Measurements from ENCODE around the gene ZNF761. TPM values are rescaled to one million over a fixed set of nuclear protein-coding genes. Genes with fewer than 3 reads are reported as not detected.
"Not testable (repeated sequence)": the region's sequence is repeated elsewhere in the genome, so short reads cannot be mapped to it uniquely, and the experiment has no call there.

Gene ZNF761
- total and polyA plus RNA-seq, 2 donors: 8.5 to 29.4 TPM

DNA sequence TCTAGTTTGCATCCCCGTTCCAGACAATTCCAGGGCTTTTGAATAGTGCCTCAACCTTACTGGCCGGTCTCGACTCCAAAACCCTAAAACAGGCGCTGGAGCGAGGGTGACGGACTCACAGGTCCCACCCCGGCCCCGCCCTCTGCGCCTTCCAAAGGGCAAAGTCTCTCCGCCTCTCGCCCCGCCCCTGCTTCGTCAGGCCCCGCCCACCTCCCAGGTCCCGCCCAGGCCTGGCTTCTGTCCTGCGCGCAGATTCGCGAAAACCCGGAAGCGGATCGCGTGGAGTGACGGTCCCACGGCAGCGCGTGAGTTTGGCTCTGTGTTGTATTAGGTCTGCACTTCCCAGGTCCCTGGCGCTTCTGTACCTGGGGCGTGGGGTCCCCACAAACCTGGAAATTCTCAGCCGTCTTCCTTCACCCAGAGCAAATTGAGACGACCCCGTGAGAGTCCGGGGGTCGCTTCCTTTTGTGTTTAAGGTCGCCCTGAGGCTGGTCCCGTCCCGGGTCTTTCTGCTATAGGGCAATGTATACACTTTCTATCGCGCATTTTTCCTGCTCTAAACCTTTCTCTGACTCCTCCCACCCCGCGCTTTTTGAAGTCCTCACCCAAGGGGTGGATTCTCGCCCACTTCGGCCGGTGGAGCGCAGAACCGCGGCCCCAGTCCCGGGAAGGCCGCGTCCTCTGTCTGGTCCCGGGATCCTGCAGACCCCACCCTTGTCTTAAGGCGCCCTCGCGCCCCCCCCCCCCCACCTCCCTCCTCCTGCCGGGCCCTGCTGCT lies 35.9 kb downstream of the ZNF761 start, which contains the start of gene ZNF813:
Gene ZNF813 (plus strand): TSS at position 249 of the 778 bp plus-strand sequence. CDS start 16,090 bp downstream, outside the sequence.
- DNase-seq (ENCODE audit: extremely low spot score): peak; percentile 72
- peak within 1 kb of the TSS; percentile 56 for H3K27ac ChIP-seq (ENCODE audit: low read depth)
- WGBS: under 1% methylated on average over 55 of the region's 55 CpGs

DNA sequence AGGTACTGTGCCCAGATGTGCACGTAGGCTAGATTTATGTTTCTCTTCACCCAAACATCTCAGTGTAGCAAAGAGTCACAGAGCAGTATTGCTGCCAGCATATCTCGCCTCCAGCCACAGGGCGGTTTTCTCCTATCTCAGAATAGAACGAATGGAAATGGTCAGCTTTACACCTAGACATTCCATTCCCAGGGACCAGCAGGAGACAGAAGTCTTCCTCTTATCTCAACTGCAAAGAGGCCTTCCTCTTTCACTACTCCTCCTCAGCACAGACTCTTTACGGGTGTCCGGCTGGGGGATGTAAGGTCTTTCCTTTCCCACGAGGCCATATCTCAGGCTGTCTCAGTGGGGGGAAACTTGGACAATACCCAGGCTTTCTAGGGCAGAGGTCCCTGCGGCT lies 36.8 kb downstream of the ZNF761 start:
- 22% methylated on average over 8 of the region's 8 CpGs for WGBS

More for the DNA sequence above, 35.9 kb downstream of the ZNF761 start, which contains the start of gene ZNF813:
- peak within 1 kb of the TSS; percentile 64 for H3K4me3 ChIP-seq (ENCODE audit: low read depth, low read length)
- H3K36me3 ChIP-seq (ENCODE audit: insufficient read depth): no peaks in the 10 kb centered on the region
- H3K4me1 ChIP-seq (ENCODE audit: insufficient read depth): no peaks in the 10 kb centered on the region

DNA sequence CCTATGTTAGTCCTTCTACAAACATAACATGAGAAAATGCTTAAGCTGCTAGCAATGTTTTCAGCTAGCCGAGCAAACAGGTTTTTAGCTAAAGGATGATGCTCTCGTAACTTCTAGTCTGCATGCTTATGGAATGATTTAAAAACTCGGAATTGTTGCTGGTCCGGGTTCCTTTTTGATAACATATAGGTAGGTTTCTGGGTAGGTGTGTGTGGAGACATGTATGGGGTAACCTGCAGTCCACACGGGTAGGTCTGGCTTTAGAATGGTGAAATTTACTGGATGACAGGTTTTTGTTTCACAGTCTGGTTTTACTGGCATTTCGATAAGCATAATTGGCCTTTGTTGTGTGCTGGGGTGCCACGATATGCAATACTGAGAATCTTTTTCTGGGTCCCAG lies 40.1 kb downstream of the ZNF761 start:
- 95% methylated on average over 7 of the region's 7 CpGs for WGBS
- Histone ChIP-seq H3K4me1 (ENCODE audit: insufficient read depth) (no peaks in the 10 kb centered on the region), H3K4me3 (ENCODE audit: low read depth, low read length) (no peak overlapping the region), H3K27ac (ENCODE audit: low read depth) (no peak overlapping the region), H3K36me3 (ENCODE audit: insufficient read depth) (no peaks in the 10 kb centered on the region)
- no peak for DNase-seq (ENCODE audit: extremely low spot score)

More for the DNA sequence above, 36.8 kb downstream of the ZNF761 start:
- not testable (repeated sequence) for DNase-seq (ENCODE audit: extremely low spot score); H3K36me3 ChIP-seq (ENCODE audit: insufficient read depth); H3K27ac ChIP-seq (ENCODE audit: low read depth); H3K4me1 ChIP-seq (ENCODE audit: insufficient read depth)
- peak overlapping the region; percentile 64 for H3K4me3 ChIP-seq (ENCODE audit: low read depth, low read length)

DNA sequence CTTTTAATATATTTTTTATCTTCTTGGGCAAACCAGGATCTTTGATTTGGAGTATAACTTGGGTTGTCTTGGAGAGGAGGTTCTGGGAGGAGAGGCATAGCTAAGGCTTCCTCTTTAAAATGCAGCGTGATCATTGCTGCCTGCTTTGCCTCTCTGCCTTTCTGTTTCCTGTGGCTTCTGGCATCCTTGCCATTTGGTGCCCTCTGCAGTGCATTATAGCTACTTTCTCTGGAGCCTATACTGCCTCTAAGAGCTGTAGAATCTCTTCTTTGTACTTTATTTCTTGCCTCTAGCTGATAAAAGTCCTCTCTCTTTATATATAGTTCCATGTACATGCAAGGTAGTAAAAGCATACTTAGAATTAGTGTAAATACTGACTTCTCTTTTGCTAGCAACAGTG lies 43.0 kb downstream of the ZNF761 start:
- not testable (repeated sequence) for DNase-seq (ENCODE audit: extremely low spot score); H3K4me3 ChIP-seq (ENCODE audit: low read depth, low read length); H3K27ac ChIP-seq (ENCODE audit: low read depth); H3K36me3 ChIP-seq (ENCODE audit: insufficient read depth); H3K4me1 ChIP-seq (ENCODE audit: insufficient read depth)
- WGBS: 66% methylated on average over 1 of the region's 1 CpG

DNA sequence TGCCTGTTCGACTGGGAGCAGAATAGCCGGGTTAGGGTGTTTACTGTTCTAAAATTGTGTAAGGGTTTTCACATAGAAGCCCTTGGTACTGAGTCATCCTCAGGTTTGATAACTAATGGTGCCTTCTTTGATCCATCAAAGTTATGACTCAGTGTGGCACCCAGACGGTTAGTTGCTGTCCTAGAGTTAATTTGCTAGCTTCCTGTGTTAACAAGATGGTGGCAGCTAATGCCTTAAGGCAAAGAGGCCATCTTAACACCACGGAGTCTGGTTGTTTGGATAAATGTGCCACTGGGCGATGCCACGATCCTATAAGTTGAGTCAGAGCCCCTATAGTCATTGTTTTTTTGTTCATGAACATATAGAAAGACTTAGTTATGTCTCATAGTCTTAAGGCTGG lies 43.7 kb downstream of the ZNF761 start:
- H3K36me3 ChIP-seq (ENCODE audit: insufficient read depth); DNase-seq (ENCODE audit: extremely low spot score); H3K4me3 ChIP-seq (ENCODE audit: low read depth, low read length); H3K4me1 ChIP-seq (ENCODE audit: insufficient read depth); H3K27ac ChIP-seq (ENCODE audit: low read depth): not testable (repeated sequence)
- 82% methylated on average over 6 of the region's 6 CpGs for WGBS

DNA sequence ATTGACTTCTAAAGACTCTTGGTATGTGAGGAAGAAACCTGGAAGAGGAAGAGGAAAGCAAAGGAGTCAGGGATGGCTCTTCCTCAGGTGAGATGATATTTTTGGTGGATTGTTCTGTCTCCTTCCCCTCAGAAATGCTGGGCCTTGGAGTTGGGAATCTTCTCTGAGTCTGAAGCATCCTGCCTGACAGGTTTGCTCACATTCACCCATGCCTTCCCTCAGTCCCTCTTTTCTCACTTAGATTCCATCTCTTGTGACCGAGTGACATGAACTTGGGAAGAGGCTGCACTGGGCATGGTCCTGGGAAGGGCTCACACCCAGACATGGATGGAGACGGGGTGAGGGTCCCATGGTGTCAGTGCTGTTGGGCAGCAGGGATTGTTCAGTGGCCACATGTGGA lies 52.0 kb downstream of the ZNF761 start:
- DNase-seq (ENCODE audit: extremely low spot score); H3K4me1 ChIP-seq (ENCODE audit: insufficient read depth); H3K27ac ChIP-seq (ENCODE audit: low read depth); H3K4me3 ChIP-seq (ENCODE audit: low read depth, low read length): not testable (repeated sequence)
- WGBS: 92% methylated on average over 2 of the region's 2 CpGs
- H3K36me3 ChIP-seq (ENCODE audit: insufficient read depth): peaks cover 10% of the 10 kb centered on the region

DNA sequence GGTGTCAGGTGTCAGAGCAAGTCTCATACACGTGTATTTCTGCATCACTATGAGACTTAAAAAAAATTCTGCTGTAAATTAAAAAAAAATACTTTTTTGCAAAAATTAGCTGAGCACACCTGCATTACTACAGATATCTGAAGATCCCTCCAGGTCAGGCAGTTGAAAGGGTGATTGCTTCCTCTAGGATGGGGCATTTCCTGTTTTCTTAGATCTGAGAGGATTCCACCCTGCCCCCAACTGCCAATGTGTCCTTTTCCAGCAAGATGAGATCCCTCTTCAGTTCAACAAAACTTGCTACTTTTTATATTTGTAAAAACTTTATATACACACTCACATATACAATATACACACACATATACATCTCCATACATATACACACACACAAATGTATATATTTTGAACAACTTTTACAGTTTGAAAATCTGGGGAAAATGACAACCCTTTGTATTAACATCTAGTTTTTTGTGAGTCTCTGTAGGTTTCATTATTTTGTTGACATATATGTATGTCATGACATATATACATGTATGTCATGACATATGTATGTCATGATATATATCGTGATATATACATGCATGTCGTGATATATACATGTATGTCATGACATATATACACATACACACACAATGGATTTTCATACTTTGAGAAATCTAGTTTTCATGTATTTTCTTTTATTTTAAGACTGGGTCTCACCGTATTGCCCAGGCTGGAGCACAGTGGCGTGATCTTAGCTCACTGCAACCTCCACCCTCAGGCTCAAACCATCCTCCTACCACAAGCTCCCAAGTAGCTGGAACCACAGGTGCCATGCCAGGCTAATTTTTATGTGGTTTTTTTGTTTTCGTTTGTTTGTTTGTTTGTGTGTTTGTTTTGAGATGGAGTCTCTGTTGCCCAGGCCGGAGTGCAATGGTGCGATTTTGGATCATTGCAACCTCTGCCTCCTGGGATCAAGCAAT lies 53.5 kb downstream of the ZNF761 start:
- Histone ChIP-seq H3K4me3 (ENCODE audit: low read depth, low read length) (no peak overlapping the region), H3K27ac (ENCODE audit: low read depth) (no peak overlapping the region), H3K36me3 (ENCODE audit: insufficient read depth) (peaks cover 4% of the 10 kb centered on the region), H3K4me1 (ENCODE audit: insufficient read depth) (no peaks in the 10 kb centered on the region)
- WGBS: 84% methylated on average over 8 of the region's 8 CpGs
- DNase-seq (ENCODE audit: extremely low spot score): no peak

DNA sequence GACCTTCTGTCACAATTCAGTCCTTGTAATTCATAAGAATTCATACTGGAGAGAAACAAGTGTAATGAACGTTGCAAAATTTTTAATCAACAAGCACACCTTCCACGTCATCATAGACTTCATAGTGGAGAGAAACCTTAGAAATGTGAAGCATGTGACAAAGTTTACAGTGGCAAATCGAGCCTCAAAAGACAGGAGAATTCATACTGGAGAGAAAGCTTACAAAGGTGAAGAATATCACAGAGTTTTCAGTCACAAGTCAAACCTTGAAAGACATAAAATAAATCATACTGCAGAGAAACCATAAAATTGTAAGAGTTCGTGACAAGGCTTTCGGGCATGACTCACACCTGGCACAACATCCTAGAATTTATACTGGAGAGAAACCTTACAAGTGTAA lies 60.4 kb downstream of the ZNF761 start:
- no peak overlapping the region for H3K4me3 ChIP-seq (ENCODE audit: low read depth, low read length)
- H3K4me1 ChIP-seq (ENCODE audit: insufficient read depth): no peaks in the 10 kb centered on the region
- no peak overlapping the region for H3K27ac ChIP-seq (ENCODE audit: low read depth)
- no peak for DNase-seq (ENCODE audit: extremely low spot score)
- whole genome bisulfite sequencing: 96% methylated on average over 5 of the region's 5 CpGs
- H3K36me3 ChIP-seq (ENCODE audit: insufficient read depth): peaks cover 5% of the 10 kb centered on the region

DNA sequence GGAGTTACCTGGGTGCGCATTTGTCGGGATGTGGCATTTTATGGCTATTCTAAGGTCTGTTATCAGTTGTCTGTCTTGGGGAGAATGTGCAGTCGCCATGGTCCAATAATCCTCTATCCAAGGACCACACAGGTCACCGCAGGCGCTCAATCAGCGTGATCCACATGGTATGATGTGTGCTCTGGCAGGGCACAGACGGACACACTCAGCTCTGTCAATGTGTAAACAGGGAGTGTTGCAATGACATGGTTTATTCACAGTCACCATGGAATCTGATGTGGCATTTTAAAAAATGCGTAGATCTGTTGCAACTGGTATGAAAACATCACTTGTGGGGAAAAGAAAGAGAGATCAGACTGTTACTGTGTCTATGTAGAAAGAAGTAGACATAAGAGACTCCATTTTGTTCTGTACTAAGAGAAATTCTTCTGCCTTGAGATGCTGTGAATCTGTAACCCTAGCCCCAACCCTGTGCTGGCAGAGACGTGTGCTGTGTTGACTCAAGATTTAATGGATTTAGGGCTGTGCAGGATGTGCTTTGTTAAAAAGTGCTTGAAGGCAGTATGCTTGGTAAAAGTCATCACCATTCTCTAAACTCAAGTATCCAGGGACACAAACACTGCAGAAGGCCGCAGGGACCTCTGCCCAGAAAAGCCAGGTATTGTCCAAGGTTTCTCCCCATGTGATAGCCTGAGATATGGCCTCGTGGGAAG lies 65.7 kb downstream of the ZNF761 start:
- H3K36me3 ChIP-seq (ENCODE audit: insufficient read depth); H3K4me3 ChIP-seq (ENCODE audit: low read depth, low read length); H3K27ac ChIP-seq (ENCODE audit: low read depth); H3K4me1 ChIP-seq (ENCODE audit: insufficient read depth); DNase-seq (ENCODE audit: extremely low spot score): not testable (repeated sequence)
- WGBS: 28% methylated on average over 11 of the region's 11 CpGs

DNA sequence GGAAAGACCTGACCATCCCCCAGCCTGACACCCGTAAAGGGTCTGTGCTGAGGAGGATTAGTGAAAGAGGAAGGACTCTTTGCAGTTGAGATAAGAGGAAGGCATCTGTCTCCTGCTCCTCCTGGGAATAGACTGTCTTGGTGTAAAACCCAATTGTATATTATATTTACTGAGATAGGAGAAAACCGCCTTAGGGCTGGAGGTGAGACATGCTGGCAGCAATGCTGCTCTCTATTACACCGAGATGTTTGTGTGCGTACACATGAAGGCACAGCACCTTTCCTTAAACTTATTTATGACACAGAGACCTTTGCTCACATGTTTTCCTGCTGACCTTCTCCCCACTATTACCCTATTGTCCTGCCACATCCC lies 66.2 kb downstream of the ZNF761 start:
- WGBS: 39% methylated on average over 4 of the region's 4 CpGs
- not testable (repeated sequence) for H3K36me3 ChIP-seq (ENCODE audit: insufficient read depth); H3K4me3 ChIP-seq (ENCODE audit: low read depth, low read length); H3K27ac ChIP-seq (ENCODE audit: low read depth); DNase-seq (ENCODE audit: extremely low spot score); H3K4me1 ChIP-seq (ENCODE audit: insufficient read depth)

DNA sequence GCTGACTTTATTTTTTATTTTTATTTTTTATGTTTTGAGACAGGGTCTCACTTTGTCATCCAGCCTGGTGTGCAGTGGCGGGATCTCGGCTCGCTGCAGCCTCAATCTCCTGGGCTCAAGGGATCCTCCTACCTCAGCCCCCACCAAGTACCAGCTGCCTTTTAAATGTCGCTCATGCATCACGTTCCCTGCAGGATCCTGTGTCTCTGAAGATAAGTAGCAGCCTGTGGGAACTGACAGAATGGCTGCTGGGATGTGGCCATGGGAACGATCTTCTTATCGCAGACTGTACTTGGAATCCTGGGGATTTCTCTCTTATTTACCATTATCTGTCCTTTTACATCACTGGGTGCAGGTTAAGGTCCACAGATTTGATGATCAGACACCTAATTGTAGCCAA lies 71.4 kb downstream of the ZNF761 start:
- not testable (repeated sequence) for DNase-seq (ENCODE audit: extremely low spot score); H3K4me3 ChIP-seq (ENCODE audit: low read depth, low read length); H3K4me1 ChIP-seq (ENCODE audit: insufficient read depth); H3K36me3 ChIP-seq (ENCODE audit: insufficient read depth)
- WGBS: 23% methylated on average over 7 of the region's 7 CpGs
- H3K27ac ChIP-seq (ENCODE audit: low read depth): peak overlapping the region; percentile 46

DNA sequence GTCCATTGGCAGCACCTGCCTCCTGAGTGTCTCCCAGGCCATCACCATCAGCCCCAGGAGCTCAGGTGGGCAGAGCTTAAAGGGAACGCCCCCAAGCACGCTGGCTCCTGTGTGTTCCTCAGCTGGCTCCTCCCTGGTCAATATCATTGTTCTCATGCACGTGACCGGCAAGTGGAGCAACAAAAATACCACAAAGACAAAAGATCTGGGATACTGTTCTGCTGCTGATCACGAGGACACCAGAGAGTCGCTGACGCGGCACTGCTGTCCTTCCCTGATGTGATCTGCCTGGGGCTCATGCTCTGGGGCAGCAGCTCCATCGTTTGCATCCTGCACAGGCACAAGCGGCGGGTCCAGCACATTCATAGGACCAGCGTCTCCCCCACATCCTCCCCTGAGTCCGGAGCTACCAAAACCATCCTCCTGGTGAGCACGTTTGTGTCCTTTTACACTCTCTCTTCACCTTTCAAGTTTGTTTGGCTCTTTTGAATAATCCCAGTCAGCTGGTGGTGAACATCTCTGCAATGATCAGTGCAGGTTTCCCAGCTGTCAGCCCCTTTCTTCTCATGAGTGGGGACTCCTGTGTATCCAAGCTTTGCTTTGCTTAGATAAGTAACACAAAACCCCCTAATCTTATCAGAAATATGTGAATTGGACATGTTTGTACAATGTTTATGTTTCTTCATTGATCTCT lies 72.0 kb downstream of the ZNF761 start:
- 8% methylated on average over 12 of the region's 14 CpGs for WGBS
- not testable (repeated sequence) for DNase-seq (ENCODE audit: extremely low spot score); H3K36me3 ChIP-seq (ENCODE audit: insufficient read depth); H3K4me3 ChIP-seq (ENCODE audit: low read depth, low read length); H3K4me1 ChIP-seq (ENCODE audit: insufficient read depth); H3K27ac ChIP-seq (ENCODE audit: low read depth)

DNA sequence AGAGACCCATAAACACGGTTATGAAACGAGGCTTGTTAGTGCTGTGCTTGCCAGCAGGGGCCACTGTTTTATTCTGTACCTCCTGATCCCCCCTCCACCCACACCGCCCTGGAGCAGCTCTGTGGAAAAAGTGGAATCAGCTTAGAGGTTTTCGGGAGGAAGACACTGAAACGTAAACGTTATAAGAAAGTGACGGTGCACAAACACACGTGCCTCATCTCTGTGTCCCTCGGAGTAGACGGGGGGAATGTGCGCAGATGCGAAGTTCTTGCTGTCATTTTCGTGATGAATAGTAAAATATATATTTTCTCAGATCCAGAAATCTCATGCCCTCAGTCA lies 72.5 kb downstream of the ZNF761 start:
- 6% methylated on average over 13 of the region's 13 CpGs for WGBS

More for the DNA sequence above, 72.5 kb downstream of the ZNF761 start:
- not testable (repeated sequence) for H3K36me3 ChIP-seq (ENCODE audit: insufficient read depth); H3K4me1 ChIP-seq (ENCODE audit: insufficient read depth); DNase-seq (ENCODE audit: extremely low spot score); H3K27ac ChIP-seq (ENCODE audit: low read depth); H3K4me3 ChIP-seq (ENCODE audit: low read depth, low read length)

All from urinary bladder (tissue), 4 donors.